Hepatocyte (in vitro differentiated cells): Measurements from ENCODE around the gene DZIP1. TPM values are rescaled to one million over a fixed set of nuclear protein-coding genes. Genes with fewer than 3 reads are reported as not detected.

Source experiments
- DNase-seq: peaks from one replicate; pipeline ENCODE4 v3.0.0-alpha.2; 2016; ENCODE audit warnings: low spot score
- H2AFZ ChIP-seq: fragments of 200-600 bp; sonication (generic); 2 replicates; pipeline ENCODE4 v1.6.0; 2016; ENCODE audit warnings: antibody characterized with exemption, mild to moderate bottlenecking
- H3K27ac ChIP-seq: fragments of 200-600 bp; sonication (generic); 2 replicates; pipeline ENCODE4 v1.5.1; 2016; ENCODE audit warnings: mild to moderate bottlenecking
- H3K27me3 ChIP-seq: fragments of 200-600 bp; sonication (generic); 2 replicates; pipeline ENCODE4 v1.6.1; 2016
- H3K36me3 ChIP-seq: fragments of 200-600 bp; sonication (generic); replicated peaks from 2 replicates; pipeline ENCODE4 v1.5.1; 2016; ENCODE audit warnings: low read depth; ENCODE audit not compliant: insufficient read depth
- H3K4me1 ChIP-seq: fragments of 200-600 bp; sonication (generic); 2 replicates; pipeline ENCODE4 v1.5.1; 2016; ENCODE audit warnings: mild to moderate bottlenecking, moderate library complexity; ENCODE audit not compliant: insufficient read depth
- H3K4me2 ChIP-seq: fragments of 200-600 bp; sonication (generic); 2 replicates; pipeline ENCODE4 v1.6.0; 2016
- H3K4me3 ChIP-seq: fragments of 200-600 bp; sonication (generic); 2 replicates; pipeline ENCODE4 v1.5.1; 2016; ENCODE audit warnings: mild to moderate bottlenecking
- H3K79me2 ChIP-seq: fragments of 200-600 bp; sonication (generic); 2 replicates; pipeline ENCODE4 v1.6.0; 2017; ENCODE audit warnings: mild to moderate bottlenecking
- H3K9me2 ChIP-seq: fragments of 200-600 bp; sonication (generic); replicated peaks from 2 replicates; pipeline ENCODE4 v1.6.0; 2017; ENCODE audit warnings: mild to moderate bottlenecking; ENCODE audit not compliant: insufficient read depth
- H3K9me3 ChIP-seq: fragments of 200-600 bp; sonication (generic); 2 replicates; pipeline ENCODE4 v1.5.1; 2016; ENCODE audit warnings: low read depth, mild to moderate bottlenecking
- H4K20me1 ChIP-seq: fragments of 200-600 bp; sonication (generic); 2 replicates; pipeline ENCODE4 v1.6.0; 2016; ENCODE audit warnings: mild to moderate bottlenecking; ENCODE audit not compliant: insufficient read depth, poor library complexity, severe bottlenecking
- CTCF ChIP-seq: fragments of 200-600 bp; sonication (generic); IDR thresholded peaks from 2 replicates; pipeline ENCODE4 v1.5.1; 2016; ENCODE audit warnings: antibody characterized with exemption, mild to moderate bottlenecking; ENCODE audit not compliant: poor library complexity
- EZH2 ChIP-seq: fragments of 200-600 bp; sonication (generic); IDR thresholded peaks from 2 replicates; pipeline ENCODE4 v1.6.1; 2016; ENCODE audit warnings: antibody characterized with exemption, mild to moderate bottlenecking, borderline replicate concordance
- EZH2phosphoT487 ChIP-seq: fragments of 200-600 bp; sonication (generic); IDR thresholded peaks from one replicate; pipeline ENCODE4 v1.6.1; 2018; ENCODE audit warnings: antibody characterized with exemption, mild to moderate bottlenecking, low read depth, moderate library complexity; ENCODE audit not compliant: unreplicated experiment, severe bottlenecking
- WGBS: methylation state at CpG from one replicate; pipeline ENCODE4 v1.1.6; 2016; ENCODE audit warnings: low lambda C conversion rate; ENCODE audit errors: missing lambda C conversion rate; 5-methylcytosine and 5-hydroxymethylcytosine counted together
- polyA plus RNA-seq: library from polyadenylated mRNA; unstranded; fragments of >200 nt; fragmentation: Nextera tagmentation; extraction: Ambion mirVana; gene quantifications from 2 replicates; pipeline ENCODE4 v1.2.1, GENCODE V29; 2016
- total RNA-seq: library from RNA; depleted of rRNA; stranded (reverse); fragments of >200 nt; gene quantifications from 2 replicates; pipeline ENCODE4 v1.2.3, GENCODE V29; 2014

Gene DZIP1
- total and polyA plus RNA-seq, 2 experiments from 2014 or later: 7.2 to 23.2 TPM

GRCh38 chr13:95560387-95560786 lies 84.1 kb downstream of the DZIP1 start:
- no peak overlapping the region for H3K4me3 ChIP-seq
- no peak for DNase-seq
- no peak overlapping the region for H2AFZ ChIP-seq
- H3K27me3 ChIP-seq: peaks cover 9% of the 10 kb centered on the region
- TF ChIP-seq EZH2phosphoT487 (no peak), EZH2 (no peak), CTCF (no peak)
- no peaks in the 10 kb centered on the region for H3K79me2 ChIP-seq
- H4K20me1 ChIP-seq: no peaks in the 10 kb centered on the region
- no peak overlapping the region for H3K4me2 ChIP-seq
- WGBS: 86% methylated on average over 6 of the region's 6 CpGs
- H3K36me3 ChIP-seq: no peaks in the 10 kb centered on the region
- no peaks in the 10 kb centered on the region for H3K4me1 ChIP-seq
- H3K9me3 ChIP-seq: no peaks in the 10 kb centered on the region
- no peaks in the 10 kb centered on the region for H3K9me2 ChIP-seq
- no peak overlapping the region for H3K27ac ChIP-seq

GRCh38 chr13:95559100-95559499 lies 85.4 kb downstream of the DZIP1 start:
- Histone ChIP-seq H3K9me3 (no peaks in the 10 kb centered on the region), H3K4me1 (no peaks in the 10 kb centered on the region), H3K4me2 (no peak overlapping the region), H4K20me1 (no peaks in the 10 kb centered on the region), H3K9me2 (no peaks in the 10 kb centered on the region), H2AFZ (no peak overlapping the region), H3K27ac (no peak overlapping the region), H3K36me3 (no peaks in the 10 kb centered on the region), H3K27me3 (peaks cover 14% of the 10 kb centered on the region), H3K4me3 (no peak overlapping the region), H3K79me2 (no peaks in the 10 kb centered on the region)
- WGBS: 77% methylated on average over 6 of the region's 6 CpGs
- DNase-seq: no peak
- no peak for TF ChIP-seq EZH2phosphoT487
- no peak for TF ChIP-seq CTCF
- no peak for TF ChIP-seq EZH2

- DNase-seq: no peak
- no peak overlapping the region for H3K27ac ChIP-seq
- no peaks in the 10 kb centered on the region for H4K20me1 ChIP-seq
- H3K27me3 ChIP-seq: peaks cover 34% of the 10 kb centered on the region
- H3K9me3 ChIP-seq: no peaks in the 10 kb centered on the region
- no peaks in the 10 kb centered on the region for H3K9me2 ChIP-seq
- no peaks in the 10 kb centered on the region for H3K36me3 ChIP-seq
- TF ChIP-seq CTCF (no peak), EZH2phosphoT487 (no peak), EZH2 (no peak)
- no peak overlapping the region for H3K4me3 ChIP-seq
- H2AFZ ChIP-seq: no peak overlapping the region
- peaks cover 6% of the 10 kb centered on the region for H3K4me1 ChIP-seq
- no peaks in the 10 kb centered on the region for H3K79me2 ChIP-seq
- H3K4me2 ChIP-seq: no peak overlapping the region
These were observed 87.5 kb downstream of the DZIP1 start for GRCh38 chr13:95557013-95557412.

- Histone ChIP-seq H3K9me3 (no peaks in the 10 kb centered on the region), H3K36me3 (no peaks in the 10 kb centered on the region), H3K4me2 (peak overlapping the region; percentile 77), H2AFZ (no peak overlapping the region), H3K4me1 (peaks cover 6% of the 10 kb centered on the region), H3K79me2 (no peaks in the 10 kb centered on the region), H4K20me1 (no peaks in the 10 kb centered on the region), H3K27me3 (peaks cover 51% of the 10 kb centered on the region), H3K9me2 (no peaks in the 10 kb centered on the region), H3K4me3 (no peak overlapping the region), H3K27ac (no peak overlapping the region)
- TF ChIP-seq EZH2phosphoT487 (peak; percentile 13), EZH2 (peak; percentile 11), CTCF (no peak)
- no peak for DNase-seq
- 41% methylated on average over 29 of the region's 29 CpGs for WGBS
These were observed 90.7 kb downstream of the DZIP1 start for GRCh38 chr13:95553581-95554385.
